ENCODE data around the gene GPC3.

GPC3 gene

DNA sequence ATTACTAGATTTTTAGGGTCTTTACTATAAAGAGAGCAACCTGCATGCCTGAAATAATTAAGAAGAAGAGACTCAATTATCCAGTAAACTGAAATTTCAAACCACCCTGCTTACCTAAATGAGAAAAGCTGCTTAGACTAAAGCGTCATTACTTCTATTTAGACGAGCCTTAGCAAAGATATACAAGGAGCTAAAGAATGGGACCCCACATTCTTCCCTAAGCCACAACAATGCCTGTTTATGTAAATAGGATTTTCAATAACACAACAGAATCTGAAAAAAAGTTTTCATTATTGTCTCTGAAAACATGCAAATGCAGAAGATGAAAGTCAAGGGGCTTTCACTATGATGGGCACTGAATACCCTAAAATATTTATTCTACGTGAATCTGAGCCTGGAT lies 16.2 kb downstream of the GPC3 start:
- Histone ChIP-seq H3K4me1 (ENCODE audit: control insufficient read depth, insufficient read depth, low read length) (peaks cover 3% of the 10 kb centered on the region), H3K4me3 (ENCODE audit: low read length) (no peak overlapping the region), H3K9me3 (ENCODE audit: control insufficient read depth, insufficient read depth, low read length) (no peaks in the 10 kb centered on the region), H3K27me3 (ENCODE audit: control insufficient read depth, insufficient read depth, low read length) (no peaks in the 10 kb centered on the region), H3K27ac (ENCODE audit: low read length) (no peak overlapping the region), H3K36me3 (ENCODE audit: control insufficient read depth, insufficient read depth, low read length) (no peaks in the 10 kb centered on the region)
- no CpG with 5 or more reads among the region's 3 CpGs for WGBS (ENCODE audit: insufficient coverage, insufficient read length)
- DNase-seq (ENCODE audit: low read depth, low spot score): no peak

GRCh38 chrX:133968109-133968508 lies 17.3 kb downstream of the GPC3 start:
- H3K4me1 ChIP-seq (ENCODE audit: control insufficient read depth, insufficient read depth, low read length): peaks cover 3% of the 10 kb centered on the region
- H3K27me3 ChIP-seq (ENCODE audit: control insufficient read depth, insufficient read depth, low read length): no peaks in the 10 kb centered on the region
- no peak overlapping the region for H3K4me3 ChIP-seq (ENCODE audit: low read length)
- no peaks in the 10 kb centered on the region for H3K36me3 ChIP-seq (ENCODE audit: control insufficient read depth, insufficient read depth, low read length)
- WGBS (ENCODE audit: insufficient coverage, insufficient read length): no CpG with 5 or more reads among the region's 5 CpGs
- H3K27ac ChIP-seq (ENCODE audit: low read length): no peak overlapping the region
- no peak for DNase-seq (ENCODE audit: low read depth, low spot score)
- no peaks in the 10 kb centered on the region for H3K9me3 ChIP-seq (ENCODE audit: control insufficient read depth, insufficient read depth, low read length)

DNA sequence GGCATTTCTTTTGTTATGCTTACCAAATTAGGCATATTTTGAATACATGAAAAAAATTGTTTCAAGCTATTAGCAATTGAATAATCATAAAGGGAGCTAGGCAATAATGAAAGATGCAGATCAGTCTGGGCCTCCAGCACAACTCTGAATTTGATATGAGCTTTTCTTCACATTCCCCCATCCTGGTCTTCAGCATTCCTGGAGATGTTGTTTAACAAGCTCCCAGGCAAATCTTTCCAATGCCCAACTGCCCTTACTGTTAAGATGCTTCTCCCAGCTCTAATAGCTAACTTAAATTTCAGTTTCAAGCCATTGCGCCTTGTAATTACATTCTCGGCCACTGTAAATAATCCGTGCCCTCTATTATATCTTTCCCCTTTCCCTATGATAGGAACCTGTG lies 19.2 kb downstream of the GPC3 start:
- Histone ChIP-seq H3K27me3 (ENCODE audit: control insufficient read depth, insufficient read depth, low read length) (no peaks in the 10 kb centered on the region), H3K9me3 (ENCODE audit: control insufficient read depth, insufficient read depth, low read length) (no peaks in the 10 kb centered on the region), H3K36me3 (ENCODE audit: control insufficient read depth, insufficient read depth, low read length) (no peaks in the 10 kb centered on the region), H3K4me3 (ENCODE audit: low read length) (no peak overlapping the region), H3K4me1 (ENCODE audit: control insufficient read depth, insufficient read depth, low read length) (peaks cover 3% of the 10 kb centered on the region), H3K27ac (ENCODE audit: low read length) (no peak overlapping the region)
- no peak for DNase-seq (ENCODE audit: low read depth, low spot score)
- no CpG with 5 or more reads among the region's 3 CpGs for WGBS (ENCODE audit: insufficient coverage, insufficient read length)

- Histone ChIP-seq H3K27me3 (ENCODE audit: control insufficient read depth, insufficient read depth, low read length) (no peaks in the 10 kb centered on the region), H3K4me1 (ENCODE audit: control insufficient read depth, insufficient read depth, low read length) (peaks cover 3% of the 10 kb centered on the region), H3K27ac (ENCODE audit: low read length) (no peak overlapping the region), H3K9me3 (ENCODE audit: control insufficient read depth, insufficient read depth, low read length) (no peaks in the 10 kb centered on the region), H3K4me3 (ENCODE audit: low read length) (no peak overlapping the region), H3K36me3 (ENCODE audit: control insufficient read depth, insufficient read depth, low read length) (no peaks in the 10 kb centered on the region)
- no CpG with 5 or more reads among the region's 3 CpGs for WGBS (ENCODE audit: insufficient coverage, insufficient read length)
- no peak for DNase-seq (ENCODE audit: low read depth, low spot score)
Measured at GRCh38 chrX:133965321-133965720, 20.1 kb downstream of the GPC3 start.

GRCh38 chrX:133961046-133961445 lies 24.3 kb downstream of the GPC3 start:
- Histone ChIP-seq H3K4me3 (ENCODE audit: low read length) (no peak overlapping the region), H3K36me3 (ENCODE audit: control insufficient read depth, insufficient read depth, low read length) (no peaks in the 10 kb centered on the region), H3K27me3 (ENCODE audit: control insufficient read depth, insufficient read depth, low read length) (no peaks in the 10 kb centered on the region), H3K4me1 (ENCODE audit: control insufficient read depth, insufficient read depth, low read length) (no peaks in the 10 kb centered on the region), H3K27ac (ENCODE audit: low read length) (no peak overlapping the region), H3K9me3 (ENCODE audit: control insufficient read depth, insufficient read depth, low read length) (no peaks in the 10 kb centered on the region)
- WGBS (ENCODE audit: insufficient coverage, insufficient read length): no CpG with 5 or more reads among the region's 6 CpGs
- DNase-seq (ENCODE audit: low read depth, low spot score): no peak

GRCh38 chrX:133959972-133960371 lies 25.4 kb downstream of the GPC3 start:
- no peak overlapping the region for H3K27ac ChIP-seq (ENCODE audit: low read length)
- no CpG with 5 or more reads among the region's 2 CpGs for WGBS (ENCODE audit: insufficient coverage, insufficient read length)
- H3K4me1 ChIP-seq (ENCODE audit: control insufficient read depth, insufficient read depth, low read length): no peaks in the 10 kb centered on the region
- no peaks in the 10 kb centered on the region for H3K9me3 ChIP-seq (ENCODE audit: control insufficient read depth, insufficient read depth, low read length)
- H3K36me3 ChIP-seq (ENCODE audit: control insufficient read depth, insufficient read depth, low read length): no peaks in the 10 kb centered on the region
- DNase-seq (ENCODE audit: low read depth, low spot score): no peak
- no peak overlapping the region for H3K4me3 ChIP-seq (ENCODE audit: low read length)
- no peaks in the 10 kb centered on the region for H3K27me3 ChIP-seq (ENCODE audit: control insufficient read depth, insufficient read depth, low read length)

- no CpG with 5 or more reads among the region's 2 CpGs for WGBS (ENCODE audit: insufficient coverage, insufficient read length)
- H3K27ac ChIP-seq (ENCODE audit: low read length): no peak overlapping the region
- no peaks in the 10 kb centered on the region for H3K4me1 ChIP-seq (ENCODE audit: control insufficient read depth, insufficient read depth, low read length)
- no peak overlapping the region for H3K4me3 ChIP-seq (ENCODE audit: low read length)
- DNase-seq (ENCODE audit: low read depth, low spot score): no peak
- H3K36me3 ChIP-seq (ENCODE audit: control insufficient read depth, insufficient read depth, low read length): no peaks in the 10 kb centered on the region
- no peaks in the 10 kb centered on the region for H3K27me3 ChIP-seq (ENCODE audit: control insufficient read depth, insufficient read depth, low read length)
- H3K9me3 ChIP-seq (ENCODE audit: control insufficient read depth, insufficient read depth, low read length): no peaks in the 10 kb centered on the region
Measured at GRCh38 chrX:133958997-133959688, 26.3 kb downstream of the GPC3 start.

- no peak overlapping the region for H3K4me3 ChIP-seq (ENCODE audit: low read length)
- no peak overlapping the region for H3K27ac ChIP-seq (ENCODE audit: low read length)
- no peaks in the 10 kb centered on the region for H3K4me1 ChIP-seq (ENCODE audit: control insufficient read depth, insufficient read depth, low read length)
- H3K9me3 ChIP-seq (ENCODE audit: control insufficient read depth, insufficient read depth, low read length): no peaks in the 10 kb centered on the region
- no peaks in the 10 kb centered on the region for H3K36me3 ChIP-seq (ENCODE audit: control insufficient read depth, insufficient read depth, low read length)
- no peak for DNase-seq (ENCODE audit: low read depth, low spot score)
- no peaks in the 10 kb centered on the region for H3K27me3 ChIP-seq (ENCODE audit: control insufficient read depth, insufficient read depth, low read length)
- WGBS (ENCODE audit: insufficient coverage, insufficient read length): no CpG with 5 or more reads among the region's 1 CpG
Measured at GRCh38 chrX:133956570-133957340, 28.6 kb downstream of the GPC3 start.

DNA sequence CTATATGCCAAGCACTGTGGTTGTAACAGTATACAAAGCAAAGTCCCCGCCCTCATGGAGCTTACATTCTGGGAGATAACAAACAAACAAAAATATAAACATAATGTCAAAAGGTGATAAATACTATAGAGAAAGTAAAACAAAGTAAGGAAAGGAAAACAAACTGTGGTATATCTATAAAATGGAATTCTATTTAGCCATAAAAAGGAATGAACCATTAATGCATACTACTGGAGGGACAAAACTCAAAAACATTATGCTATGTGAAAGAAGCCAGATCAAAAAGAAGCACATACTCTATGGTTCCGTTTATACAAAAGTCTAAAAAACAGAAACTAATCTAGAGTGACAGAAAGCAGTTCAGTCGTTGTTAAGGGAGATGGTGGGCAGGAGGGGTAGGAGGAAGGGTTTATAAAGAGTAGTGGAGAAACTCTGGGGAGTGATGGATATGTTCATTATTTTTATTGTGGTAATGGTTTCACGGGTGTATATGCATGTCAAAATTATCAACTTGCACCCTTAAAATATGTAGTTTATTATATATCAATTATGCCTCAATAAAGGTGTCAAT lies 31.5 kb downstream of the GPC3 start:
- H3K4me3 ChIP-seq (ENCODE audit: low read length): no peak overlapping the region
- no peaks in the 10 kb centered on the region for H3K4me1 ChIP-seq (ENCODE audit: control insufficient read depth, insufficient read depth, low read length)
- H3K27me3 ChIP-seq (ENCODE audit: control insufficient read depth, insufficient read depth, low read length): no peaks in the 10 kb centered on the region
- no peak overlapping the region for H3K27ac ChIP-seq (ENCODE audit: low read length)
- H3K36me3 ChIP-seq (ENCODE audit: control insufficient read depth, insufficient read depth, low read length): no peaks in the 10 kb centered on the region
- no peak for DNase-seq (ENCODE audit: low read depth, low spot score)
- WGBS (ENCODE audit: insufficient coverage, insufficient read length): no CpG with 5 or more reads among the region's 4 CpGs
- H3K9me3 ChIP-seq (ENCODE audit: control insufficient read depth, insufficient read depth, low read length): no peaks in the 10 kb centered on the region

GRCh38 chrX:133953078-133953477 lies 32.3 kb downstream of the GPC3 start:
- no CpG with 5 or more reads among the region's 2 CpGs for WGBS (ENCODE audit: insufficient coverage, insufficient read length)
- no peak for DNase-seq (ENCODE audit: low read depth, low spot score)

More at GRCh38 chrX:133953078-133953477, 32.3 kb downstream of the GPC3 start:
- H3K9me3 ChIP-seq (ENCODE audit: control insufficient read depth, insufficient read depth, low read length): no peaks in the 10 kb centered on the region
- H3K27ac ChIP-seq (ENCODE audit: low read length): no peak overlapping the region
- no peaks in the 10 kb centered on the region for H3K4me1 ChIP-seq (ENCODE audit: control insufficient read depth, insufficient read depth, low read length)
- H3K4me3 ChIP-seq (ENCODE audit: low read length): no peak overlapping the region
- no peaks in the 10 kb centered on the region for H3K27me3 ChIP-seq (ENCODE audit: control insufficient read depth, insufficient read depth, low read length)
- H3K36me3 ChIP-seq (ENCODE audit: control insufficient read depth, insufficient read depth, low read length): no peaks in the 10 kb centered on the region
